Measurements from ENCODE around the gene PLEKHM1. TPM values are rescaled to one million over a fixed set of nuclear protein-coding genes. Genes with fewer than 3 reads are reported as not detected.
A peak's percentile ranks its signal among the peaks of the same experiment; 100 is the strongest.
"Not testable (repeated sequence)": the region's sequence is repeated elsewhere in the genome, so short reads cannot be mapped to it uniquely, and the experiment has no call there.

PLEKHM1 gene
- total RNA-seq, 4 donors from 2014 or later, result 45.4 to 130 (median 71.7) TPM

DNA sequence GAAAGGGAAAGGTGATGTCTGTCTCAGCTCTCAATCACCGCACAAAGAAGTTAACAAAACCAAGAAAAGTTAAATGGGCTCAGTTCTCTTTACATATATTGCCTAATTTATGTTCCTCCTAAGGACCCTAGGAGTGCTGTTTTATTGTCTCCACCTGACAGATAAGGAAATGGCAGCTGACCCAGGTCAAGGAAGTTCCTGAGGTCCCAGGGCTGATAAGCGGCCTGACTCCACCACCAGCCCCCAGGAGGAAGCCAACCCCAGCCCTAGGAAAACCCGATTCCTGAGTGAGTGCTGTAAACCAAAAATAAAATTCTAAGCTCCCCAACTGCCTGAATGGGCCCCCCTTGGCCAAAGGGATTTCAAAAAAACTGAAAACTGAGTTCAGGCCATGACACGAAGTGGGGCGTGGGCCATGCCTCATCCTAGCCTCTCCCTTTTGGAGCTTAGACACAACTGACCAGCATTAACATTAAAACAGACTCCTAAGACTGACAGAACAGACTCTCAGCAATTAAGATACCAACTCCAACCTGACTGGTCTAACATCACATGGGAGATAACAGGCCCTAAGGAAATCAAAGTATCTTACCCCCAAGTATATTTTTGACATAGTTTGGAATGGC, 6.8 kb downstream of the PLEKHM1 start:
- H3K36me3 ChIP-seq, H3K4me1 ChIP-seq, H3K4me3 ChIP-seq, H3K27me3 ChIP-seq, H3K9me3 ChIP-seq, DNase-seq: not testable (repeated sequence)
- H3K27ac ChIP-seq, result peak overlapping the region in 1 of 4 donors; percentile 39

DNA sequence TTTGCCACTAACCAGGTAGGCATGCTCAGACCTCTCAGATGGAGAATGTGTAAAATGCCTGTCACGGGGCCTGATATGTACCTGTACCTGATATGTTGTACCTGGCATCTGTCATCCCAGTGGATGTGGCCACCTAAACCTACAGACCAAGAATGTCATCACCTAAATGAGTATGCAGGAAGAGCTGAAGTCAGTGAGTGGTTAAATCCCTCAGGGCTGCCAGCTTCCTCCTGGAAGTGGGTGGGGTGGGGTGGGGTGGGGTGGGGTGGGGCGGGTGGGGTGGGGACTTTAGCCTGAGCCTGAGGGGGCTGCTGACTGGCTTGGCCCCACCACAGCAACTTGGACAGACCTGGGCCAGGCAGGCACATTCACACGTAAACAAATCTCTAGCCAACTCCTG, 7.3 kb downstream of the PLEKHM1 start:
- H3K9me3 ChIP-seq, H3K27ac ChIP-seq, DNase-seq, H3K36me3 ChIP-seq, H3K27me3 ChIP-seq, H3K4me3 ChIP-seq, H3K4me1 ChIP-seq: not testable (repeated sequence)

DNA sequence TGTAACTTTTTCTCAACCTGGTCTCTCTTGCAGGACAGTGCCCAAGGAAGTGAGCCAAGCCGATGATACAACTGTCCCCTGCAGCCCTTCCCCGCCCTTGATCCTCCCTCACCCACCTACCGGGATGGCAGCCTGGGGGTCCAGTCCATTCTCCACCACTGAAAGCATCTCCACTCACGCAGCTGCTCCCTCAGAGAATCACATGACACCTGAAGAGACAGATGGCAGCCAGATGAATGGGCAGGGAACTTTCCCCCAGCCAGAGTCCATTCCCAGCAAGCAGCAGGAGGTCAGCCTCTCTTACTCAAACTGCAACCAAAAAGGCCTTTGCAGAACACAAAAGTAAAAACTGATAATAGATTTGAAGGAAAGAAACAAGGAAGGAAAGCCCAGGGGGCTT, 8.2 kb downstream of the PLEKHM1 start:
- peaks cover 0 to 11% (median 0%) of the 10 kb centered on the region in 3 donors for H3K36me3 ChIP-seq
- H3K9me3 ChIP-seq, H3K27ac ChIP-seq, DNase-seq, H3K27me3 ChIP-seq, H3K4me3 ChIP-seq, H3K4me1 ChIP-seq: not testable (repeated sequence)

DNA sequence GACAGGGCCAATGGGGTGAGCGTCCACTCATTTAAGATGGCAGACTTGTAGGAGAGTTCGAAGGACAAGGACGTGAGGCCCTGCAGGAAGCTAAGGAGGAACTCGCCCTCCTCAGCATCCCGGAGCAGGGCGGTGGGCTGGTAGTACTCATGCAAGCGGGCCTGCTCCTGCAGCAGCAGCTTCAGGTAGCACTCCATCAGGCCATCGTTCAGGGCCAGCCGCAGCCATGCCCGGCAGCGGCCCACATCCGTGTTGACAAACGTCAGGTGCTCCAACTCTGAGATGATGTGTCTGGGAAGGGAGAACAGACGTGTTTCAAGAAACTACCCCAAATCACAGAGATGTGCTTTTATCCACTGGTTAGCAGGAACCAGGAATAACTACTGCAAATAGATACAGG, 15.1 kb downstream of the PLEKHM1 start:
- not testable (repeated sequence) for H3K4me3 ChIP-seq, H3K27me3 ChIP-seq, H3K9me3 ChIP-seq, H3K4me1 ChIP-seq, DNase-seq, H3K27ac ChIP-seq
- H3K36me3 ChIP-seq, result peaks cover 0 to 53% (median 0%) of the 10 kb centered on the region in 3 donors

- peaks cover 0 to 42% (median 0%) of the 10 kb centered on the region in 3 donors for H3K36me3 ChIP-seq
- H3K27ac ChIP-seq, H3K9me3 ChIP-seq, H3K4me3 ChIP-seq, H3K27me3 ChIP-seq, H3K4me1 ChIP-seq, DNase-seq: not testable (repeated sequence)
Measured at GRCh38 chr17:45472249-45472648, 18.3 kb downstream of the PLEKHM1 start.

DNA sequence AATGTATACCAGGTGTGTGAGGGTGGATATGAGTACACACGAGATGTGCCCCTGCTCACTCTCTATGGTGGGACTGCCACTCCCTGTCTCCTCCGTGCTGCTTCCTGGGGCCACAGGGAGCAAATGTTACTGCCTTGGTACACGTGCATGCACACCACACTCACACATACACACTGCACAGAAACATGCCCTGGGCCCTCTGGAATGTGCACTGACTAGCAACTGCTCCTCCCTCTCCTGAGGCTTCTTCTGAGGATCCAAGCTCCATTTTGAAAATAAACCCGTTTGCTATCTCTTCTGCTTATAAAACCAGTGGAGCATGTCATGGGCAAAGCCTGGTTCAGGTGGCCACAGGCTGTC, 21.3 kb downstream of the PLEKHM1 start:
- not testable (repeated sequence) for H3K27me3 ChIP-seq, H3K27ac ChIP-seq
- peaks cover 0 to 17% (median 0%) of the 10 kb centered on the region in 3 donors for H3K36me3 ChIP-seq

GRCh38 chr17:45468293-45469203, 22.0 kb downstream of the PLEKHM1 start:
- not testable (repeated sequence) for DNase-seq, H3K27me3 ChIP-seq, H3K4me1 ChIP-seq, H3K9me3 ChIP-seq, H3K4me3 ChIP-seq, H3K27ac ChIP-seq
- H3K36me3 ChIP-seq, result peaks cover 0 to 11% (median 0%) of the 10 kb centered on the region in 3 donors

More for the DNA sequence above, 21.3 kb downstream of the PLEKHM1 start:
- H3K4me1 ChIP-seq, DNase-seq, H3K9me3 ChIP-seq, H3K4me3 ChIP-seq: not testable (repeated sequence)

DNA sequence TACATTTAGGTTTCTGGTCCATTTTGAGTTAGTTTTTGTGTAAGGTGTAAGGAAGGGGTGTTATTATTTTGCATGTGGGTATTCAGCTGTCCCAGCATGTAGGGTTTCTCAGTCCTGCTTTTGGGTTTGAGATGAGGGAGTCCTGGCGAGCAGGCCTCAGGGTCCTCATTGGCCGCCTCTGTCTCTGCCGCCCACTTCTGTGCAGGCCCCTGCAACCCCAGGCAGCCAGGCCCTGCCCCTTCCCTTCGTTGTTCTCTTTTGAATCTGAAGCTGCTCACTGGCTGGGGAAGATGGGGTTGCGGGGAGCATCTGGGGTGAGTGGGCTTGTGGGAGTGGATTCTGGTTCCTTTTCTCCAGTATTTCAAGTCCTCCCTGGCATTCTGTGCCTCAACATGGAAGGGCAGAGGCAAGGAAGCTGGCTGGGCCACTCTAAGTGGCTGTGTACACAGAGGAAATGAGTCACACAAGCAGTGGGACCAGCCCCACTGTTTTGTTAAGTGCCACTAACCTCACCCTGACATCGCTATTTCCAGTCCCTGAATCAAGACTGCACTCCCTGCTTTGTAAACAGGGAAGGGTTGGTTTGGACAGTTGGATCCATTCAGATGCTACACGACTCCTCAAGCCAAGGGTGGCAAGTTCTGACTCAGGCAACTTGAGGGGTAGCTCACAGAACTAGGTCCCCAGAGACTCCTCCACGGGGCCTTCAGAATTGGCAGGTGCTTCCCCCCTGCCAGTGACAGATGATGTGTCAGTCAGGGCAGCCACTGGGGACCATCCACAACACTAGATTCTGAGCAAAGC, 28.8 kb downstream of the PLEKHM1 start:
- H3K4me3 ChIP-seq, H3K27me3 ChIP-seq, H3K4me1 ChIP-seq, H3K9me3 ChIP-seq, H3K36me3 ChIP-seq: not testable (repeated sequence)
- peak overlapping the region in 2 of 4 donors; percentile 45 to 55 for H3K27ac ChIP-seq
- DNase-seq, result peak in 2 of 3 donors; percentile 57 to 72

GRCh38 chr17:45460422-45460821, 30.1 kb downstream of the PLEKHM1 start:
- not testable (repeated sequence) for H3K27ac ChIP-seq

GRCh38 chr17:45454341-45454740, 36.2 kb downstream of the PLEKHM1 start:
- H3K4me1 ChIP-seq, DNase-seq, H3K27me3 ChIP-seq, H3K4me3 ChIP-seq, H3K9me3 ChIP-seq, H3K27ac ChIP-seq: not testable (repeated sequence)
- peaks cover 0 to 39% (median 0%) of the 10 kb centered on the region in 3 donors for H3K36me3 ChIP-seq

More at GRCh38 chr17:45460422-45460821, 30.1 kb downstream of the PLEKHM1 start:
- not testable (repeated sequence) for DNase-seq, H3K4me3 ChIP-seq, H3K27me3 ChIP-seq, H3K4me1 ChIP-seq, H3K9me3 ChIP-seq
- H3K36me3 ChIP-seq, result peaks cover 0 to 17% (median 0%) of the 10 kb centered on the region in 3 donors

- H3K27ac ChIP-seq, H3K4me3 ChIP-seq, H3K9me3 ChIP-seq, H3K27me3 ChIP-seq, DNase-seq, H3K4me1 ChIP-seq: not testable (repeated sequence)
- H3K36me3 ChIP-seq, result peaks cover 0 to 39% (median 0%) of the 10 kb centered on the region in 3 donors
Measured at GRCh38 chr17:45453731-45454130, 36.8 kb downstream of the PLEKHM1 start.

- H3K4me3 ChIP-seq, DNase-seq, H3K27me3 ChIP-seq, H3K4me1 ChIP-seq, H3K9me3 ChIP-seq, H3K27ac ChIP-seq: not testable (repeated sequence)
- peaks cover 0 to 39% (median 0%) of the 10 kb centered on the region in 3 donors for H3K36me3 ChIP-seq
Measured at GRCh38 chr17:45453225-45453534, 37.3 kb downstream of the PLEKHM1 start.

GRCh38 chr17:45452329-45453224, 37.9 kb downstream of the PLEKHM1 start:
- peaks cover 0 to 38% (median 0%) of the 10 kb centered on the region in 3 donors for H3K36me3 ChIP-seq

GRCh38 chr17:45451660-45452059, 38.9 kb downstream of the PLEKHM1 start:
- H3K9me3 ChIP-seq, H3K27ac ChIP-seq, H3K4me1 ChIP-seq, H3K4me3 ChIP-seq, H3K27me3 ChIP-seq: not testable (repeated sequence)
- DNase-seq, result peak in 1 of 3 donors; percentile 55
- peaks cover 0 to 38% (median 0%) of the 10 kb centered on the region in 3 donors for H3K36me3 ChIP-seq

More at GRCh38 chr17:45452329-45453224, 37.9 kb downstream of the PLEKHM1 start:
- not testable (repeated sequence) for DNase-seq, H3K4me1 ChIP-seq, H3K4me3 ChIP-seq, H3K27ac ChIP-seq, H3K27me3 ChIP-seq, H3K9me3 ChIP-seq

Data from Peyer's patch (tissue), 4 donors.